ENCODE measurements around the gene GPR108.

GRCh38 chr19:6725513-6726231, 11.7 kb downstream of the GPR108 start:
- TF ChIP-seq CTCF (IDR thresholded peaks at IDR 0.05; ENCODE audit: low read depth, low read length) (no peak), EZH2phosphoT487 (IDR thresholded peaks at IDR 0.05; ENCODE audit: low read depth) (no peak)

Data from OCI-LY3 (cell line).